PFSK-1 (cell line): ENCODE data around the gene FMO5.

Source experiments
- FOXP2 ChIP-seq: optimal IDR thresholded peaks from 2 replicates; pipeline ENCODE3; 2011; ENCODE audit warnings: borderline replicate concordance, control low read depth, inconsistent platforms; ENCODE audit not compliant: insufficient read depth; ENCODE audit errors: extremely low read length, extremely low read depth
- POLR2AphosphoS5 ChIP-seq: IDR thresholded peaks from 2 replicates; pipeline ENCODE4 v1.6.1; 2012; ENCODE audit warnings: low read depth, mild to moderate bottlenecking, control low read depth, low read length, moderate library complexity
- TF ChIP-seq, protein P1 (sequence below), 2 experiments: IDR thresholded peaks; 2 replicates each; pipeline versions ENCODE4 v1.6.1 to v1.8.0; 2011 to 2012; ENCODE audit warnings: low read depth in 2 of 2, low read length in 2 of 2, control low read depth in 1 of 2, inconsistent platforms in 1 of 2, mild to moderate bottlenecking in 1 of 2, moderate library complexity in 1 of 2; ENCODE audit not compliant: insufficient read depth in 1 of 2

DNA sequence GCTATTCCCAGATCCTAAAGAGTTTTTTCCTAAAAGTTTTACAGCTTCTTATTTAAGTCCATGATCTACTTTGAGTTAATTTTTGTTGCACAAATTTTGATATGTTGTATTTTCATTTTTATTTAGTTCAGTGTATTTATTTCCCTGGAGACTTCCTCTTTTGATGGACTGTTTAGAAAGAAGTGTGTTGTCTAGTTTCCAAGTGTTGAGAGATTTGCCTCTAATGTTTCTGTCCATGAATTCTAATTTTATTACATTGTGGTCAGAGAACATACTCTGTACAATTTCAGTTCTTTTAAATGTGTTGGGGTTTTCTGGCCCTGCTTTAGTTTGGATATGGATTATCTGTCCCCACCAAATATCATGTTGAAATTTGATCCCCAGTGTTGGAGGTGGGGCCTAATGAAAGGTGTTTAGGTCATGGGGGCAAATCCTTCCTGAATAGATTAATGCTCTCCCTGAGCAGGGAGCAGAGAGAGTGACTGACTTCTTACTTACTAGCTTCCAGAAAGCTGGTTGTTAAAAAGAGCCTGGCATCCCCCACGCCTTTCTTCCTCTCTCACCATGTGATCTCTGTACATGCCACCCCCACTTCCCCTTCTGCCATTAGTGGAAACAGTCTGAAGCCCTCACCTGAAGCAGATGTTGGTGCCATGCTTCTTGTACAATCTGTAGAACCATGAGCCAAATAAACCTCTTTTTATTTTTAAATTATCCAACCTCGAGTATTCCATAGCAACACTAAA lies 21.9 kb upstream of the FMO5 start:
- TF ChIP-seq POLR2AphosphoS5: no peak
- TF ChIP-seq, protein P1, sequence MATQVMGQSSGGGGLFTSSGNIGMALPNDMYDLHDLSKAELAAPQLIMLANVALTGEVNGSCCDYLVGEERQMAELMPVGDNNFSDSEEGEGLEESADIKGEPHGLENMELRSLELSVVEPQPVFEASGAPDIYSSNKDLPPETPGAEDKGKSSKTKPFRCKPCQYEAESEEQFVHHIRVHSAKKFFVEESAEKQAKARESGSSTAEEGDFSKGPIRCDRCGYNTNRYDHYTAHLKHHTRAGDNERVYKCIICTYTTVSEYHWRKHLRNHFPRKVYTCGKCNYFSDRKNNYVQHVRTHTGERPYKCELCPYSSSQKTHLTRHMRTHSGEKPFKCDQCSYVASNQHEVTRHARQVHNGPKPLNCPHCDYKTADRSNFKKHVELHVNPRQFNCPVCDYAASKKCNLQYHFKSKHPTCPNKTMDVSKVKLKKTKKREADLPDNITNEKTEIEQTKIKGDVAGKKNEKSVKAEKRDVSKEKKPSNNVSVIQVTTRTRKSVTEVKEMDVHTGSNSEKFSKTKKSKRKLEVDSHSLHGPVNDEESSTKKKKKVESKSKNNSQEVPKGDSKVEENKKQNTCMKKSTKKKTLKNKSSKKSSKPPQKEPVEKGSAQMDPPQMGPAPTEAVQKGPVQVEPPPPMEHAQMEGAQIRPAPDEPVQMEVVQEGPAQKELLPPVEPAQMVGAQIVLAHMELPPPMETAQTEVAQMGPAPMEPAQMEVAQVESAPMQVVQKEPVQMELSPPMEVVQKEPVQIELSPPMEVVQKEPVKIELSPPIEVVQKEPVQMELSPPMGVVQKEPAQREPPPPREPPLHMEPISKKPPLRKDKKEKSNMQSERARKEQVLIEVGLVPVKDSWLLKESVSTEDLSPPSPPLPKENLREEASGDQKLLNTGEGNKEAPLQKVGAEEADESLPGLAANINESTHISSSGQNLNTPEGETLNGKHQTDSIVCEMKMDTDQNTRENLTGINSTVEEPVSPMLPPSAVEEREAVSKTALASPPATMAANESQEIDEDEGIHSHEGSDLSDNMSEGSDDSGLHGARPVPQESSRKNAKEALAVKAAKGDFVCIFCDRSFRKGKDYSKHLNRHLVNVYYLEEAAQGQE (IDR thresholded peaks at IDR 0.05; ENCODE audit: insufficient read depth in 1 of 2, low read depth in 2 of 2, low read length in 2 of 2): no peak
- TF ChIP-seq FOXP2: no peak
